Measurements from ENCODE around the gene GPR155. TPM values are rescaled to one million over a fixed set of nuclear protein-coding genes. Genes with fewer than 3 reads are reported as not detected.

GPR155 gene
- total RNA-seq, 1 donor from 2014 or later = 1.7 TPM

DNA sequence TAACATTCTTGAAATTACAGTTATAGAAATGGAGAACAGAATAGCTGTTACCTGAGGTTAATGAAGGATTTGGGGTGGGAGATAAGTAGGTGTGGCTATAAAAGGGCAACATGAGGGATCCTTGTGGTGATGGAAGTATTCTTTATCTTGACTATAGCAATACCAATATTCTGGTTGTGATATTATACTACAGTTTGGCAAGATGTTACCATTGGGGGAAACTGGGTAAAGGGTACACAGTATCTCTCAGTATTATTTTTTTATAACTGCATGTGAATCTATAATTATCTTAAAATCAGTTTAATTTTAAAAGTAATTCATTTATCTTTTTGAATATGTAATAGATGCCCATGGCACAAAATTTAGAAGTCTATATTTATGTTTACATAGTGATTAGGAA lies 83.2 kb downstream of the GPR155 start:
- DNase-seq (ENCODE audit: low read depth) = no peak
- no peak for TF ChIP-seq CTCF (conservative IDR thresholded peaks at IDR 0.05; ENCODE audit: low read depth, low read length)
- no peak overlapping the region for H3K4me3 ChIP-seq (ENCODE audit: low read depth, low read length)

- TF ChIP-seq CTCF (conservative IDR thresholded peaks at IDR 0.05; ENCODE audit: low read depth, low read length) = no peak
- DNase-seq (ENCODE audit: low read depth) = no peak
These were observed 86.0 kb downstream of the GPR155 start for GRCh38 chr2:174400853-174401252.

GRCh38 chr2:174399171-174399570 lies 87.7 kb downstream of the GPR155 start:
- no peak for DNase-seq (ENCODE audit: low read depth)
- H3K4me3 ChIP-seq (ENCODE audit: low read depth, low read length) = no peak overlapping the region
- TF ChIP-seq CTCF (conservative IDR thresholded peaks at IDR 0.05; ENCODE audit: low read depth, low read length) = no peak

More at GRCh38 chr2:174400853-174401252, 86.0 kb downstream of the GPR155 start:
- H3K4me3 ChIP-seq (ENCODE audit: low read depth, low read length) = no peak overlapping the region

GRCh38 chr2:174397773-174398172 lies 89.1 kb downstream of the GPR155 start:
- TF ChIP-seq CTCF (conservative IDR thresholded peaks at IDR 0.05; ENCODE audit: low read depth, low read length) = no peak
- DNase-seq (ENCODE audit: low read depth) = no peak
- no peak overlapping the region for H3K4me3 ChIP-seq (ENCODE audit: low read depth, low read length)

DNA sequence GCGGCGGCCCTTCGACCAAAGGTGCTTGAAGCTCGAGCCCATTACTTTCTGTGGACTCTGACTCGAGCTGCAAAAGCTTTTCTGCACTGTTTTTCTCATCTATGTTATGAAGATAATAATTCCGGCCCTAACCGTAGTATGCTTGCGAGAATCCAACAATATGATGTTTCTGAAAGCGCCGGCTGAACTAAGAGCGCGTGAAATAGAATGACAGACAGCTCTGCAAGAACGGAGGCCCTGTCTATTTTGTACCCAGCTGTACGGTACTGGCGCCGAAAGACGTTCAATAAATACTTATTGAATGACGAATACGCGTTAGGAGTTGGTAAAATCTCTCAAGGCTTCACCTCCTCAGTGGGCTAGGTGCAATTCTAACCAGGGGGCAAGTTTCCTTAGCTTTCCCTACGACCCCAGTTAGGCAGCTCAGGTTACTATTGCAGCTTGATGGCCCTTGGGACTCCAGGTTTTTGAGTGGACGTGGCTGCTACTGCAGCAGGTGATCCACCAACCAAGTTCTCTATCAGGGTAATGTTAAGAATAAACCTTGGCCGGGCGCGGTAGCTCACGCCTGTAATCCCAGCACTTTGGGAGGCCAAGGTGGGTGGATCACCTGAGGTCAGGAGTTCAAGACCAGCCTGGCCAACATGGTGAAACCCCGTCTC lies 90.7 kb downstream of the GPR155 start:
- H3K4me3 ChIP-seq (ENCODE audit: low read depth, low read length) = peak overlapping the region; percentile 88
- TF ChIP-seq CTCF (conservative IDR thresholded peaks at IDR 0.05; ENCODE audit: low read depth, low read length) = no peak
- DNase-seq (ENCODE audit: low read depth) = peak; percentile 20

DNA sequence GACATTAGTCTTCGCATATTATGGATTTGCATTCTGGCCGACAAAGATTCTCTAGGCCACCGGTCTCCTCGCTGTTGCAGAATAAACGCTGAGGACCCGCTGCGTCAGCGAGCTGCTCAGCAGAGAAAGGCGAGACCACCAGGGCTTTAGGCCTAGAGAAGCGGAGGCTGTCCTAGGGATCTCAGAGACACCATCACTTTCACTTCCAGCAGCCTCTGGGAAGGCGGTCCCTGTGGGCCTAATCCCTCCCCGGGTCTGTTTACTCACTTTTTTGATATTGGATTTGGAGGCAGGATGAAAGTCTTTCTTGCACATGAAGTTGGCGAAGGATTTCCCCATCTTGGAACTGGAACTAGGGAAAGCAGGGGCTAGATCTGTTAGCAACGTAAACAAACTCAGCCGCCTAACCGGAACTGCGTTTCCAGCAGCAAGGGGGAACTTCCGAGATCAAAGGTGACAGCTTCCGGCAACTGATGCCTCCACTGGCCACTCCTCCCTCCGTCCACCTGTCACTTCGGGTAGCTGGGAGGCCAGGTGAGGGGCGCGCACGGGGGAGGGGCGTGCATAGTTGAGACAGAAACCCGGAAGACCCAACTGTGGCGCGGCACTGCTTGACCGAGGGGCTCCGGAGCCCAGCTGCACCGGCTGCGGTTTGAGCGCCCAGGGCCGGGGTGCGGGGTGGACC lies 91.4 kb downstream of the GPR155 start, which contains the start of gene SCRN3:
SCRN3 (plus strand) TSS at position 447 of the 685 bp plus-strand sequence. CDS start 2,554 bp downstream, outside the sequence.
- DNase-seq (ENCODE audit: low read depth) = peak; percentile 38
- peak within 1 kb of the TSS; percentile 88 for H3K4me3 ChIP-seq (ENCODE audit: low read depth, low read length)
- no peak for TF ChIP-seq CTCF (conservative IDR thresholded peaks at IDR 0.05; ENCODE audit: low read depth, low read length)

All from epithelial cell of proximal tubule (primary cell).